Gastrocnemius medialis (tissue), 4 donors: ENCODE data around the gene MGST3. TPM values are rescaled to one million over a fixed set of nuclear protein-coding genes. Genes with fewer than 3 reads are reported as not detected.
A peak's percentile ranks its signal among the peaks of the same experiment; 100 is the strongest.
"Not testable (repeated sequence)": the region's sequence is repeated elsewhere in the genome, so short reads cannot be mapped to it uniquely, and the experiment has no call there.

ENCODE experiments used
- ATAC-seq, 2 donors: fragments of 150-250 bp; one replicate each; pipeline ENCODE4 v1.9.1; 2016
- DNase-seq, 2 donors: peaks; one replicate each; pipeline ENCODE4 v3.0.0-alpha.2; 2019
- H3K27ac ChIP-seq, 4 donors: fragments of 200-600 bp; sonication (generic); 1 replicate in 1 of 4; 2 replicates in 3 of 4; pipeline ENCODE4 v1.5.1; 2016 to 2018; ENCODE audit warnings: mild to moderate bottlenecking in 2 of 4, moderate library complexity in 1 of 4
- H3K27me3 ChIP-seq, 3 donors: fragments of 200-600 bp; sonication (generic) in 2 of 3; 1 replicate in 1 of 3; 2 replicates in 2 of 3; pipeline versions ENCODE4 v1.5.1 to v1.6.0; 2016 to 2019; ENCODE audit warnings: mild to moderate bottlenecking in 1 of 3, moderate library complexity in 1 of 3
- H3K36me3 ChIP-seq, 2 donors: fragments of 200-600 bp; sonication (generic) in 1 of 2; one replicate each; pipeline ENCODE4 v1.5.1; 2017 to 2018
- H3K4me1 ChIP-seq, 2 donors: fragments of 200-600 bp; sonication (generic) in 1 of 2; one replicate each; pipeline ENCODE4 v1.5.1; 2016 to 2017; ENCODE audit warnings: mild to moderate bottlenecking in 2 of 2
- H3K4me3 ChIP-seq, 4 donors: fragments of 200-600 bp; sonication (generic) in 3 of 4; 1 replicate in 1 of 4; 2 replicates in 3 of 4; pipeline ENCODE4 v1.5.1; 2016 to 2019; ENCODE audit warnings: mild to moderate bottlenecking in 2 of 4
- H3K9me3 ChIP-seq, 3 donors: fragments of 200-600 bp; sonication (generic) in 2 of 3; 1 replicate in 1 of 3; 2 replicates in 2 of 3; pipeline ENCODE4 v1.5.1; 2016 to 2019
- POLR2A ChIP-seq, 2 donors: fragments of 450-650 bp; IDR thresholded peaks; one replicate each; pipeline ENCODE4 v1.6.1; 2017; ENCODE audit warnings: antibody characterized with exemption in 2 of 2, mild to moderate bottlenecking in 2 of 2, moderate library complexity in 2 of 2
- in situ Hi-C, 4 donors: fragments of 200-750 bp; cut with MboI; loops; one replicate each; pipeline versions ENCODE4 v1.15.0 to v1.8.0; 2017; ENCODE audit warnings: low sequenced_read_pairs in 4 of 4
- intact Hi-C: fragments of 100-400 bp; cut with DNase I; formaldehyde crosslinking; loops from one replicate; pipeline ENCODE4 v1.15.1; 2023; ENCODE audit warnings: low total_unique reads
- total RNA-seq, 4 donors: library from RNA; depleted of rRNA; stranded (reverse); fragments of >200 nt; gene quantifications; one replicate each; pipeline versions ENCODE4 v1.1.0 to v1.2.3, GENCODE V29; 2016
- TF ChIP-seq, protein P1 (sequence below), 5 experiments: fragments of 450-650 bp in 3 of 5; fragments of 200-600 bp in 2 of 5; sonication (generic) in 2 of 5; IDR thresholded peaks in 4 of 5; conservative IDR thresholded peaks in 1 of 5; 1 replicate in 4 of 5; 2 replicates in 1 of 5; pipeline ENCODE4 v1.5.1; 2016 to 2019; ENCODE audit warnings: antibody characterized with exemption in 5 of 5, mild to moderate bottlenecking in 3 of 5, moderate library complexity in 3 of 5

Gene MGST3
- total RNA-seq, 4 donors from 2014 or later = 101 to 275 (median 202) TPM

DNA sequence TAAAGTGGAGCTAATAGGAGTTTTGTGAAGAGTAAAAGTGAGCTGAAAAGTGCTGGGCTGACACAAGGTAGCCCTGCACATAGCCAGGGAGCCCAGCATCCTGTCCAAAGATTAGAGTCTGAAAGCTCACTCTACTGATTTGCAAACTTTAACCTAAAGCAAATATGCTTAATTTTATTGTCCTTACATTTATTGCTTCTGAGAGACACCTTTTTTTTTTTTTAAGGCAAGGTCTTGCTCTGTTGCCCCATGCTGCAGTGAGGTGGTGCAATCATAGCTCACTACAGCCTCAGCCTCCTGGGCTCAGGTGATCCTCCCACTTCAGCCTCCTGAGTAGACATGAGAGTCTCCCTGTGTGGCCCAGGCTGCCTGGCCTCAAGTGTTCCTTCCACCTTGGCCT, 16.5 kb downstream of the MGST3 start:
- intact Hi-C loops = no loop called here
- peaks cover 0 to 22% of the 10 kb centered on the region in 2 donors for H3K36me3 ChIP-seq

DNA sequence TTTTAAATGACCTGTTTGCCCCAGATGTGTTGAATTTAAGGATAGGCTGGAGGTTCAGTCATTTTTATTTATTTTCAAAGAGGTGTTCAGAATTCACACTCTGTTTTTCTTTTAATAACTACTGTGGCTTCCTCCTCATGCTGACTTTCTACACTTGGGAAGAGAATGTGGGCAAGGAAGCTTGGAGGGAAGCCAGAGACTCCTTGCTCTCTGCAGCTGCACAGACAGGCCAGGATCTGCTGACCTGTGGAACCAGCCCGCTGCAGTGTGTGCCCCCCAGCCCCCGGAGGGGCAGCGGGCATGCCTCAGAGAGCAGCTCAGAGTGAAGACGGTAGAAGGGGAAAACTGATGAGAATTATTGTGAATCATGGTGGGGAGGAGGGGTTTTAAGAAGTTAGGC, 16.9 kb downstream of the MGST3 start:
- DNase-seq (no peak), ATAC-seq (no peak)
- H3K27me3 ChIP-seq = no peaks in the 10 kb centered on the region
- H3K9me3 ChIP-seq = no peaks in the 10 kb centered on the region
- intact Hi-C loops (no loop called here), in situ Hi-C loops (loop anchor here in 1 of 4 donors (25.0 kb wide), 1 partner anchor 514 kb away; the partner anchor contains the start of gene FAM78B)
- no peak overlapping the region for H3K4me3 ChIP-seq
- H3K27ac ChIP-seq = peak overlapping the region in 1 of 4 donors; percentile 13
- TF ChIP-seq, protein P1, sequence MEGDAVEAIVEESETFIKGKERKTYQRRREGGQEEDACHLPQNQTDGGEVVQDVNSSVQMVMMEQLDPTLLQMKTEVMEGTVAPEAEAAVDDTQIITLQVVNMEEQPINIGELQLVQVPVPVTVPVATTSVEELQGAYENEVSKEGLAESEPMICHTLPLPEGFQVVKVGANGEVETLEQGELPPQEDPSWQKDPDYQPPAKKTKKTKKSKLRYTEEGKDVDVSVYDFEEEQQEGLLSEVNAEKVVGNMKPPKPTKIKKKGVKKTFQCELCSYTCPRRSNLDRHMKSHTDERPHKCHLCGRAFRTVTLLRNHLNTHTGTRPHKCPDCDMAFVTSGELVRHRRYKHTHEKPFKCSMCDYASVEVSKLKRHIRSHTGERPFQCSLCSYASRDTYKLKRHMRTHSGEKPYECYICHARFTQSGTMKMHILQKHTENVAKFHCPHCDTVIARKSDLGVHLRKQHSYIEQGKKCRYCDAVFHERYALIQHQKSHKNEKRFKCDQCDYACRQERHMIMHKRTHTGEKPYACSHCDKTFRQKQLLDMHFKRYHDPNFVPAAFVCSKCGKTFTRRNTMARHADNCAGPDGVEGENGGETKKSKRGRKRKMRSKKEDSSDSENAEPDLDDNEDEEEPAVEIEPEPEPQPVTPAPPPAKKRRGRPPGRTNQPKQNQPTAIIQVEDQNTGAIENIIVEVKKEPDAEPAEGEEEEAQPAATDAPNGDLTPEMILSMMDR (IDR thresholded peaks at IDR 0.05 in 4 of 5, conservative IDR thresholded peaks at IDR 0.05 in 1 of 5) = no peak
- no peak for TF ChIP-seq POLR2A (IDR thresholded peaks at IDR 0.05)
- peaks cover 25 to 35% of the 10 kb centered on the region in 2 donors for H3K4me1 ChIP-seq
- peaks cover 0 to 25% of the 10 kb centered on the region in 2 donors for H3K36me3 ChIP-seq

More for the DNA sequence above, 16.5 kb downstream of the MGST3 start:
- peaks cover 29 to 39% of the 10 kb centered on the region in 2 donors for H3K4me1 ChIP-seq
- no peak overlapping the region for H3K4me3 ChIP-seq
- H3K27me3 ChIP-seq = no peaks in the 10 kb centered on the region
- ATAC-seq (no peak), DNase-seq (no peak)
- peak overlapping the region in 1 of 4 donors; percentile 13 for H3K27ac ChIP-seq
- no peaks in the 10 kb centered on the region for H3K9me3 ChIP-seq
- TF ChIP-seq, protein P1 (IDR thresholded peaks at IDR 0.05 in 4 of 5, conservative IDR thresholded peaks at IDR 0.05 in 1 of 5) = no peak
- TF ChIP-seq POLR2A (IDR thresholded peaks at IDR 0.05) = no peak
- in situ Hi-C loops = loop anchor here in 1 of 4 donors (25.0 kb wide), 1 partner anchor 515 kb away; the partner anchor contains the start of gene FAM78B

DNA sequence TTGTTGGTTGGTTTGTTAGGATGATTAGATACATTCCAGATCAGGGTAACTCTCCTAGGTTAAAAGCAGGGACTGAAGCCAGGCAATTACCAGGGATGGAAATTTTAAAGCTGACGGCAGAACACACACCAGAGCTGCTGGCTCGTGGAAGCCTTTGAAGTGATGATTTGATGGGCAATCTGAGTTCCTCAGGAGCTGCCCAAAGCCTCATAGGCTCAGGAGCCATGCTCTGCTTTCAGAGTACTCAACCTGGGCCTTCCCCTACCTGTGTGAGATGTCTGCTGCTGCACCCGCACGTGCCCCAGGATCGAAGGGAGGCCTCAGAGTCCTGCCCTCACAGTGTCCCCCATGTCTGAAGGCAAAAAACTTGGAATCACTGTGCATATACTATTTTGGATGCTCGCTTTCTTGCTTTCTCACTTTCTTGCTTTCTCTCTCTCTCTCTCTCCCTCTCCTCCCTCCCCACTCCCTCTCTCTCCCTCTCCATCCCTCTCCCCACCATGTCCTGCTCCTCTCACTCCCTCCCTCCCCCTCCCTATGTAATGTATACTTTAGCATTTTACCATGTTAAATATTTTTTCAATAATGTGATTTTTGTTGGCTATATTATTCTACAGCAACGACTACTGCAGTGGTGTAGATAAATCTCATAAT, 18.0 kb downstream of the MGST3 start:
- peaks cover 2 to 34% of the 10 kb centered on the region in 2 donors for H3K36me3 ChIP-seq

DNA sequence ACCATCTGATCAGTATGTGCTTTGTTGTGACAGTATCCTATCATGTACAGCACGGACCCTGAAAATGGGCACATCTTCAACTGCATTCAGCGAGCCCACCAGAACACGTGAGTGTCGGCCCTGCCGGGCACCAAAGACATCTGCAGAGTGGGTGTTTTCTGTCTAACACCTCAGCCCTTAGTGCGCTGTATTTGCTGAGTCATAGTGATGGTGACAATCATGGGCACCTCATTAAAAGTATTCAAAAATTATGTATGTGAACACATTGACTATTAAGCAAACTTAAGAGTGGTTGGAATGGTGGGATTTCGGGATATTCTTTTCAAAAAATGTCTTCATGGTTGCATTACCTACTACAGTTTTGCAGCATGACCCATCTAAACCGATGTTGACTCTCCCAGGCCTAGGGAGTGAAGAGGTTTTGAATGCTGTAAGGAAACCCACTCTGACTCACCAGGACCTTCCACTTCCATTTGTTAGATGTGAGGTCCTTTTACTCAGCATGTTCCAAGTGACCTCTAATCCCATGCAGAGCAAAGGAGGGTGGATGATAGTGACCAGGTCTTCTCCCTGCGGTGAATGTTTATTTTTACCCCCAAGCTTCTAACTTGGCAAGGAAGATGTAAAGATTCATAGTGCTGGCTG, 20.1 kb downstream of the MGST3 start:
- peak overlapping the region; percentile 17 to 61 (median 34) for H3K27ac ChIP-seq
- H3K36me3 ChIP-seq = peaks cover 2 to 52% of the 10 kb centered on the region in 2 donors
- no peak for ATAC-seq
- no peaks in the 10 kb centered on the region for H3K27me3 ChIP-seq
- intact Hi-C loops (no loop called here), in situ Hi-C loops (no loop called here)
- no peaks in the 10 kb centered on the region for H3K9me3 ChIP-seq
- no peak for DNase-seq
- H3K4me1 ChIP-seq = peaks cover 16 to 22% of the 10 kb centered on the region in 2 donors
- no peak overlapping the region for H3K4me3 ChIP-seq
- TF ChIP-seq POLR2A (IDR thresholded peaks at IDR 0.05) = no peak
- TF ChIP-seq, protein P1 (IDR thresholded peaks at IDR 0.05 in 4 of 5, conservative IDR thresholded peaks at IDR 0.05 in 1 of 5) = no peak

More for the DNA sequence above, 18.0 kb downstream of the MGST3 start:
- no peaks in the 10 kb centered on the region for H3K27me3 ChIP-seq
- ATAC-seq = no peak
- intact Hi-C loops (no loop called here), in situ Hi-C loops (loop anchor here in 1 of 4 donors (25.0 kb wide), 1 partner anchor 513 kb away; the partner anchor contains the start of gene FAM78B)
- no peak overlapping the region for H3K27ac ChIP-seq
- no peak overlapping the region for H3K4me3 ChIP-seq
- no peak for DNase-seq
- no peak for TF ChIP-seq POLR2A (IDR thresholded peaks at IDR 0.05)
- TF ChIP-seq, protein P1 (IDR thresholded peaks at IDR 0.05 in 4 of 5, conservative IDR thresholded peaks at IDR 0.05 in 1 of 5) = no peak
- peaks cover 24 to 35% of the 10 kb centered on the region in 2 donors for H3K4me1 ChIP-seq
- H3K9me3 ChIP-seq = no peaks in the 10 kb centered on the region

DNA sequence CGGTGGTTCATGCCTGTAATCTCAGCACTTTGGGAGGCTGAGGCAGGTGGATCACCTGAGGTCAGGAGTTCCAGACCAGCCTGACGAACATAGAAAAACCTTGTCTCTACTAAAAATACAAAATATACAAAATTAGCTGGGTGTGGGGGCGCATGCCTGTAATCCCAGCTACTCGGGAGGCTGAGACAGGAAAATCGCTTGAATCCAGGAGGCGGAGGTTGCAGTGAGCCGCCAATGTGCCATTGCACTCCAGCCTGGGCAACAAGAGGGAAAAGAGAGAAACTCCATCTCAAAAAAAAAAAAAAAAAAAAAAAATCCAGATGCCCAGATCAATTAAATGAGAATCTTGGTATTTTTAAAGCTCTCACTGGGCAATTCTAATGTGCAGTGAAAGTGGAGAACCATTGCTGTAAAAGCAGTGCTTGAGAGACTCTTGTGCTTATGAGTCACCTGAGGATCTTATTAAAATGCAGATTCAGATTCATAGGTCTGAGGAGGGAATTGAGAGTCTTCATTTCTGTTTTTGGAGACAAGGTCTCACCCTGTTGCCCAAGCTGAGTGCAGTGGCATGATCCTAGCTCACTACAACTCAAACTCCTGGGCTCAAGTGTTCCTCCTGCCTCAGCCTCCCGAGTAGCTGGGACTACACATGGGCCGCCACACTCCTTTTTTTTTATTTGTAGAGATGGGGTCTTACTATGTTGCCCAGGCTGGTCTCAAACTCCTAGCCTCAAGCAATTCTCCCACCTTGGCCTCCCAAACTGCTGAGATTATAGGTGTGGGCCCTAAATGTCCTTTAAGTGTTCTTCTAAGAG, 27.9 kb downstream of the MGST3 start:
- H3K27me3 ChIP-seq, H3K4me1 ChIP-seq, in situ Hi-C loops, DNase-seq, intact Hi-C loops, ATAC-seq, H3K27ac ChIP-seq, H3K9me3 ChIP-seq, H3K4me3 ChIP-seq: not testable (repeated sequence)
- peaks cover 0 to 53% of the 10 kb centered on the region in 2 donors for H3K36me3 ChIP-seq
